Measurements from ENCODE around the gene DACH1.

GRCh38 chr13:71459708-71460107 lies 407.3 kb downstream of the DACH1 start:
- TF ChIP-seq, protein P1, sequence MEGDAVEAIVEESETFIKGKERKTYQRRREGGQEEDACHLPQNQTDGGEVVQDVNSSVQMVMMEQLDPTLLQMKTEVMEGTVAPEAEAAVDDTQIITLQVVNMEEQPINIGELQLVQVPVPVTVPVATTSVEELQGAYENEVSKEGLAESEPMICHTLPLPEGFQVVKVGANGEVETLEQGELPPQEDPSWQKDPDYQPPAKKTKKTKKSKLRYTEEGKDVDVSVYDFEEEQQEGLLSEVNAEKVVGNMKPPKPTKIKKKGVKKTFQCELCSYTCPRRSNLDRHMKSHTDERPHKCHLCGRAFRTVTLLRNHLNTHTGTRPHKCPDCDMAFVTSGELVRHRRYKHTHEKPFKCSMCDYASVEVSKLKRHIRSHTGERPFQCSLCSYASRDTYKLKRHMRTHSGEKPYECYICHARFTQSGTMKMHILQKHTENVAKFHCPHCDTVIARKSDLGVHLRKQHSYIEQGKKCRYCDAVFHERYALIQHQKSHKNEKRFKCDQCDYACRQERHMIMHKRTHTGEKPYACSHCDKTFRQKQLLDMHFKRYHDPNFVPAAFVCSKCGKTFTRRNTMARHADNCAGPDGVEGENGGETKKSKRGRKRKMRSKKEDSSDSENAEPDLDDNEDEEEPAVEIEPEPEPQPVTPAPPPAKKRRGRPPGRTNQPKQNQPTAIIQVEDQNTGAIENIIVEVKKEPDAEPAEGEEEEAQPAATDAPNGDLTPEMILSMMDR (IDR thresholded peaks at IDR 0.05), result no peak
- TF ChIP-seq POLR2A (IDR thresholded peaks at IDR 0.05), result no peak

Measured in uterus (tissue), 2 donors.